GM18909 (cell line): ENCODE results near the gene PPP1R1B.

ENCODE experiments used
- ATAC-seq: cut with Tn5 transposase; IDR thresholded peaks from one replicate; pipeline ENCODE4 v1.9.1; 2021; ENCODE audit warnings: mild to moderate bottlenecking; ENCODE audit not compliant: unreplicated experiment, poor library complexity

The PPP1R1B gene

GRCh38 chr17:39650121-39650579 lies 23.4 kb downstream of the PPP1R1B start:
- no peak for ATAC-seq

- no peak for ATAC-seq
Observed at GRCh38 chr17:39651923-39652586, 25.3 kb downstream of the PPP1R1B start.

- no peak for ATAC-seq
Observed at GRCh38 chr17:39652587-39653315, 26.0 kb downstream of the PPP1R1B start.

GRCh38 chr17:39653316-39653661 lies 26.5 kb downstream of the PPP1R1B start:
- ATAC-seq: no peak

GRCh38 chr17:39653662-39654331 lies 27.0 kb downstream of the PPP1R1B start:
- no peak for ATAC-seq

GRCh38 chr17:39655105-39655504 lies 28.4 kb downstream of the PPP1R1B start:
- no peak for ATAC-seq

- no peak for ATAC-seq
Observed at GRCh38 chr17:39658346-39658745, 31.6 kb downstream of the PPP1R1B start.

GRCh38 chr17:39658760-39659159 lies 32.0 kb downstream of the PPP1R1B start:
- no peak for ATAC-seq

- ATAC-seq: no peak
Observed at GRCh38 chr17:39659279-39660010, 32.7 kb downstream of the PPP1R1B start.

GRCh38 chr17:39660011-39660360 lies 33.2 kb downstream of the PPP1R1B start:
- no peak for ATAC-seq

- no peak for ATAC-seq
Observed at GRCh38 chr17:39660397-39661385, 33.9 kb downstream of the PPP1R1B start.

GRCh38 chr17:39661744-39662541 lies 35.2 kb downstream of the PPP1R1B start:
- no peak for ATAC-seq

GRCh38 chr17:39662551-39663339 lies 36.0 kb downstream of the PPP1R1B start:
- no peak for ATAC-seq

GRCh38 chr17:39663340-39663687 lies 36.6 kb downstream of the PPP1R1B start:
- no peak for ATAC-seq

GRCh38 chr17:39663688-39664580 lies 37.2 kb downstream of the PPP1R1B start:
- ATAC-seq: no peak

GRCh38 chr17:39664581-39665561 lies 38.1 kb downstream of the PPP1R1B start, which contains the start of gene TCAP:
Gene TCAP (plus strand): TSS chr17:39665349. CDS start chr17:39665360, 11 bp downstream.
- no peak for ATAC-seq
